ENCODE results near the gene GBGT1.

GRCh38 chr9:133135146-133135745, 28.5 kb downstream of the GBGT1 start:
- TF ChIP-seq CTCF (IDR thresholded peaks at IDR 0.05) (no peak), POLR2AphosphoS5 (IDR thresholded peaks at IDR 0.05) (peak in 2 of 3 donors; percentile 40 to 45), POLR2A (IDR thresholded peaks at IDR 0.05) (no peak)

All from breast epithelium (tissue), 3 donors.